NCI-H1105 treated with DMSO at 0.1 percent for 48 hours (cell line): ENCODE results near the gene SRF.

Experiments
- DNase-seq: peaks from one replicate; lab custom pipeline; 2025; lab: John Stamatoyannopoulos, UW

Gene SRF

GRCh38 chr6:43217351-43217750 lies 46.3 kb downstream of the SRF start:
- DNase-seq = peak; percentile 21

- DNase-seq = no peak
Measured at GRCh38 chr6:43219119-43219518, 48.0 kb downstream of the SRF start.

GRCh38 chr6:43219814-43220213 lies 48.7 kb downstream of the SRF start:
- DNase-seq = no peak

- DNase-seq = no peak
Measured at GRCh38 chr6:43220439-43220951, 49.4 kb downstream of the SRF start.

GRCh38 chr6:43221046-43221972 lies 50.2 kb downstream of the SRF start:
- no peak for DNase-seq

GRCh38 chr6:43222418-43223059 lies 51.5 kb downstream of the SRF start:
- DNase-seq = no peak

- no peak for DNase-seq
Measured at GRCh38 chr6:43223175-43223574, 52.1 kb downstream of the SRF start.

- no peak for DNase-seq
Measured at GRCh38 chr6:43226192-43226851, 55.3 kb downstream of the SRF start.

GRCh38 chr6:43228951-43229802 lies 58.1 kb downstream of the SRF start, which contains the start of gene DNPH1:
TSS of gene DNPH1 (minus strand) at chr6:43229481. CDS start at chr6:43229456, 25 bp downstream.
- DNase-seq = peak; percentile 57

GRCh38 chr6:43229803-43230620 lies 58.9 kb downstream of the SRF start:
- no peak for DNase-seq

GRCh38 chr6:43231053-43231452 lies 60.0 kb downstream of the SRF start:
- DNase-seq = no peak
